Fibroblast of skin of right quadriceps (primary cell): Measurements from ENCODE around the gene DAPK1.
A peak's percentile ranks its signal among the peaks of the same experiment; 100 is the strongest.

Source experiments
- DNase-seq: peaks from one replicate; pipeline ENCODE4 v3.0.0-alpha.2; 2013

DAPK1 gene

GRCh38 chr9:87673446-87674120 is 175.9 kb downstream of the DAPK1 start:
- DNase-seq: no peak

- DNase-seq: no peak
Measured at GRCh38 chr9:87674565-87675299, 177.1 kb downstream of the DAPK1 start.

- no peak for DNase-seq
Measured at GRCh38 chr9:87675906-87676515, 178.3 kb downstream of the DAPK1 start.

- DNase-seq: peak; percentile 13
Measured at GRCh38 chr9:87676976-87677775, 179.5 kb downstream of the DAPK1 start.

- no peak for DNase-seq
Measured at GRCh38 chr9:87677776-87678587, 180.3 kb downstream of the DAPK1 start.

GRCh38 chr9:87678650-87679355 is 181.1 kb downstream of the DAPK1 start:
- DNase-seq: peak; percentile 72

- DNase-seq: no peak
Measured at GRCh38 chr9:87681271-87682061, 183.8 kb downstream of the DAPK1 start.

- no peak for DNase-seq
Measured at GRCh38 chr9:87682085-87682484, 184.4 kb downstream of the DAPK1 start.

- no peak for DNase-seq
Measured at GRCh38 chr9:87682618-87683017, 185.0 kb downstream of the DAPK1 start.

- no peak for DNase-seq
Measured at GRCh38 chr9:87683751-87684626, 186.3 kb downstream of the DAPK1 start.

GRCh38 chr9:87684627-87685219 is 187.1 kb downstream of the DAPK1 start:
- DNase-seq: peak; percentile 25

- DNase-seq: no peak
Measured at GRCh38 chr9:87685441-87685840, 187.8 kb downstream of the DAPK1 start.

GRCh38 chr9:87685871-87686519 is 188.3 kb downstream of the DAPK1 start:
- no peak for DNase-seq

GRCh38 chr9:87686520-87687090 is 188.9 kb downstream of the DAPK1 start:
- no peak for DNase-seq

GRCh38 chr9:87687207-87687606 is 189.5 kb downstream of the DAPK1 start:
- no peak for DNase-seq

GRCh38 chr9:87694236-87694755 is 196.6 kb downstream of the DAPK1 start:
- DNase-seq: no peak

- no peak for DNase-seq
Measured at GRCh38 chr9:87695523-87695922, 197.9 kb downstream of the DAPK1 start.

GRCh38 chr9:87696641-87697040 is 199.0 kb downstream of the DAPK1 start:
- no peak for DNase-seq
